Measurements from ENCODE around the gene TIGAR.

The TIGAR gene

DNA sequence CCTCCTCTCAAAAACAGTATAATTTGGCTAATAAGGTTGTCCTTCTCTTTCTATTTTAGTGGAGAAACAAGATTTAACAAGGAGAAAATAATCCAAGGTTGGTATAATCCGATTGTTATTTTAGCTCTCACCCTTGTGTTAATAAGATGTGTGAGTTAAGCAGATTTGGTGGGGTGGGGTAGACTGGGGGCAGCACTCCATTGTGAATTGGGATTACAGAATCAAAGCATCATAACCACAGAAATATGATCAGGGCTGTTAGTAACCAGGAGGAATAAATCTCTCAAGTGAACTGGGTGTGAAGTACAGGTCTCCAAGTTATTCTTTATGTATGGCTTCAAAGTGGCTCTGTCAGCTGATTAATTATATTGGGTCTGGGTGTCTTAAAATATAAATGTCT is 10.2 kb downstream of the TIGAR start:
- no peak for TF ChIP-seq CTCF (IDR thresholded peaks at IDR 0.05; ENCODE audit: low read depth, low read length)
- TF ChIP-seq EZH2phosphoT487 (IDR thresholded peaks at IDR 0.05; ENCODE audit: low read depth), result no peak
- H3K79me2 ChIP-seq (ENCODE audit: low read length), result peaks cover 25% of the 10 kb centered on the region
- H3K36me3 ChIP-seq (replicated peaks; ENCODE audit: low read depth, low read length), result peaks cover 24% of the 10 kb centered on the region
- H3K27ac ChIP-seq (ENCODE audit: low read length), result no peak overlapping the region
- no peak overlapping the region for H3K9ac ChIP-seq (ENCODE audit: low read length)
- H3K9me3 ChIP-seq (ENCODE audit: insufficient read depth, low read length), result no peaks in the 10 kb centered on the region
- H3K4me3 ChIP-seq (ENCODE audit: low read length), result no peak overlapping the region
- H2AFZ ChIP-seq (ENCODE audit: low read depth, low read length), result no peak overlapping the region
- H3K27me3 ChIP-seq (ENCODE audit: low read depth, low read length), result no peaks in the 10 kb centered on the region
- H3K4me1 ChIP-seq (ENCODE audit: low read length), result no peaks in the 10 kb centered on the region
- 0 out of 2 replicates have a peak, but pooled peaks cover 2% of the 10 kb centered on the region for H4K20me1 ChIP-seq (ENCODE audit: insufficient read depth, low read length)
- H3K4me2 ChIP-seq (ENCODE audit: low read length), result no peak overlapping the region

GRCh38 chr12:4331842-4332241 is 10.8 kb downstream of the TIGAR start:
- Histone ChIP-seq H2AFZ (ENCODE audit: low read depth, low read length) (no peak overlapping the region), H3K4me1 (ENCODE audit: low read length) (no peaks in the 10 kb centered on the region), H4K20me1 (ENCODE audit: insufficient read depth, low read length) (0 out of 2 replicates have a peak, but pooled peaks cover 2% of the 10 kb centered on the region), H3K79me2 (ENCODE audit: low read length) (peaks cover 19% of the 10 kb centered on the region), H3K36me3 (replicated peaks; ENCODE audit: low read depth, low read length) (peaks cover 28% of the 10 kb centered on the region), H3K9me3 (ENCODE audit: insufficient read depth, low read length) (no peaks in the 10 kb centered on the region), H3K27me3 (ENCODE audit: low read depth, low read length) (no peaks in the 10 kb centered on the region), H3K9ac (ENCODE audit: low read length) (no peak overlapping the region), H3K27ac (ENCODE audit: low read length) (no peak overlapping the region), H3K4me3 (ENCODE audit: low read length) (no peak overlapping the region), H3K4me2 (ENCODE audit: low read length) (no peak overlapping the region)
- no peak for TF ChIP-seq EZH2phosphoT487 (IDR thresholded peaks at IDR 0.05; ENCODE audit: low read depth)
- TF ChIP-seq CTCF (IDR thresholded peaks at IDR 0.05; ENCODE audit: low read depth, low read length), result no peak

DNA sequence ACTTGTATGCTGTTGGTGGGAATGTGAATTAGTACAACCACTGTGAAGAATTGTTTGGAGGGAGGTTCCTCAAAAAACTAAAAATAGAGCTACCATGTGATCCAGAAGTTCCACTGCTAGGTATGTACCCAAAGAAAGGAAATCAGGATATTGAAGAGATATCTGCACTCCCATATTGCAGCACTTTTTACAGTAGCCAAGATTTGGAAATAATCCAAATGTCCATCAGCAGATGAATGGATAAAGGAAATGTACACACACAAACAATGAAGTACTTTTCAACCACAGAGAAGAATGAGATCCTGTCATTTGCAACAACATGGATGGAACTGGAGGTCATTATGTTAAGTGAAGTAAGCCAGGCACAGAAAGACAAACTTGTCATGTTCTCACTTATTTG is 25.9 kb downstream of the TIGAR start:
- no peak overlapping the region for H3K4me3 ChIP-seq (ENCODE audit: low read length)
- H3K79me2 ChIP-seq (ENCODE audit: low read length), result no peaks in the 10 kb centered on the region
- H3K4me2 ChIP-seq (ENCODE audit: low read length), result no peak overlapping the region
- no peak for TF ChIP-seq EZH2phosphoT487 (IDR thresholded peaks at IDR 0.05; ENCODE audit: low read depth)
- TF ChIP-seq CTCF (IDR thresholded peaks at IDR 0.05; ENCODE audit: low read depth, low read length), result no peak
- no peak overlapping the region for H3K27ac ChIP-seq (ENCODE audit: low read length)
- peaks cover 4% of the 10 kb centered on the region for H3K36me3 ChIP-seq (replicated peaks; ENCODE audit: low read depth, low read length)
- H3K9me3 ChIP-seq (ENCODE audit: insufficient read depth, low read length), result no peaks in the 10 kb centered on the region
- H3K27me3 ChIP-seq (ENCODE audit: low read depth, low read length), result no peaks in the 10 kb centered on the region
- H3K9ac ChIP-seq (ENCODE audit: low read length), result no peak overlapping the region
- no peaks in the 10 kb centered on the region for H4K20me1 ChIP-seq (ENCODE audit: insufficient read depth, low read length)
- no peak overlapping the region for H2AFZ ChIP-seq (ENCODE audit: low read depth, low read length)
- no peaks in the 10 kb centered on the region for H3K4me1 ChIP-seq (ENCODE audit: low read length)

DNA sequence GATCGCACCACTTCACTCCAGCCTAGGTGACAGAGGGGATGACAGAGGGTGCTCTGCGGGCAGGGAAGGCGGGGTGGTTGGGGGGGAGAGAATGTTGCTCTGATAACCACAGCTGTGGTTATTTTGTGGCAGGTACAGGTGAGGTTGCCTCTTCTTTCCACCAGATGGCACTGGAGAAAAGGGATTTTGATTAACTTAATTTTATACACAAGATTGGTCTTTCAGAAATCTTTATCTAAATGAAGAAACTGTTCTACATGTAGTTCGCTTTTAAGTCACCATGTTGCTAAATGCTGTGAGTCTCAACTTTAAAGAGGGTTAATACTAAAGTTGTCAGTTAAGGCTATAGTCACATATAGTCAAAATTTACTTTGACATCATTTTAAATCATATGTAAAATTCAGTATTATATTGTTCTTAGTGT is 32.8 kb downstream of the TIGAR start:
- TF ChIP-seq EZH2phosphoT487 (IDR thresholded peaks at IDR 0.05; ENCODE audit: low read depth) (no peak), CTCF (IDR thresholded peaks at IDR 0.05; ENCODE audit: low read depth, low read length) (peak; percentile 53)
- no peak overlapping the region for H3K27ac ChIP-seq (ENCODE audit: low read length)
- H3K79me2 ChIP-seq (ENCODE audit: low read length), result no peaks in the 10 kb centered on the region
- H3K4me3 ChIP-seq (ENCODE audit: low read length), result no peak overlapping the region
- H3K9ac ChIP-seq (ENCODE audit: low read length), result no peak overlapping the region
- H3K27me3 ChIP-seq (ENCODE audit: low read depth, low read length), result no peaks in the 10 kb centered on the region
- H4K20me1 ChIP-seq (ENCODE audit: insufficient read depth, low read length), result no peaks in the 10 kb centered on the region
- no peak overlapping the region for H3K4me2 ChIP-seq (ENCODE audit: low read length)
- no peaks in the 10 kb centered on the region for H3K9me3 ChIP-seq (ENCODE audit: insufficient read depth, low read length)
- H3K36me3 ChIP-seq (replicated peaks; ENCODE audit: low read depth, low read length), result peaks cover 16% of the 10 kb centered on the region
- H2AFZ ChIP-seq (ENCODE audit: low read depth, low read length), result no peak overlapping the region
- H3K4me1 ChIP-seq (ENCODE audit: low read length), result no peaks in the 10 kb centered on the region

Data from OCI-LY3 (cell line).